ENCODE measurements around the gene SIRT6.
A peak's percentile ranks its signal among the peaks of the same experiment; 100 is the strongest.

DNA sequence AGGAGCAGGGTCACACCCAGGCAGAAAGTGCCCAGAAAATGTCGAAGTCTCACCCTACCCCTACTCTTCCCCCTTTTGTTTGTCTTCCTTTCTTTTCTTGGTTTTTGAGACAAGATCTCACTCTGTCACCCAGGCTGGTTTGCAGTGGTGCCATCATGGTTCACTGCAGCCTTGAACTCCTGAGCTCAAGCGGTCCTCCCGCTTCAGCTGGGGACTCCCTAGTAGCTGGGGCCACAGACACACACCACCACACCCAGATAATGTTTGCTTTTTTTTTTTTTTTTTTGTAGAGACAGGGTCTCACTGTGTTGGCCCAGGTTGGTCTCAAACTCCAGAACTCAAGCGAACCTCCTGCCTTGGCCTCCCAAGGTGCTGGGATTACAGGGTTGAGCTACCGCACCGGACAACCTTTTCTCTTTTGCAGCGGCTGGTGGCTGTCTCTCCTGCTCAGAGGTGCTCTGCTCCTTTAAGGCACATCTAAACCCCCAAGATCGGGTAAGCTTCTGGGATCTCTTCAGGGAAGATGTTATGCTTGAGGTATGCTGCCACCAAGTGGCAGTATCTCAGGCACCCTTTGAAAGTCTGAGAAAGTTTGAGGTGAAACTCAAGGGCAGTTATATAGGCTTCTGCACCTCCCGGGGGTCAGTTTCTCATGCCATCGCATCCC is 24.6 kb upstream of the SIRT6 start:
- TF ChIP-seq CTCF (IDR thresholded peaks at IDR 0.05), result peak; percentile 53
- TF ChIP-seq MAX (IDR thresholded peaks at IDR 0.05; ENCODE audit: low read depth), result no peak
- TF ChIP-seq SMC3 (IDR thresholded peaks at IDR 0.05; ENCODE audit: low read depth, low read length), result no peak
- no peak for TF ChIP-seq MXI1 (IDR thresholded peaks at IDR 0.05; ENCODE audit: low read depth, low read length)
- no peak for TF ChIP-seq POLR2AphosphoS5 (IDR thresholded peaks at IDR 0.05; ENCODE audit: low read depth, low read length)
- TF ChIP-seq, protein P1, sequence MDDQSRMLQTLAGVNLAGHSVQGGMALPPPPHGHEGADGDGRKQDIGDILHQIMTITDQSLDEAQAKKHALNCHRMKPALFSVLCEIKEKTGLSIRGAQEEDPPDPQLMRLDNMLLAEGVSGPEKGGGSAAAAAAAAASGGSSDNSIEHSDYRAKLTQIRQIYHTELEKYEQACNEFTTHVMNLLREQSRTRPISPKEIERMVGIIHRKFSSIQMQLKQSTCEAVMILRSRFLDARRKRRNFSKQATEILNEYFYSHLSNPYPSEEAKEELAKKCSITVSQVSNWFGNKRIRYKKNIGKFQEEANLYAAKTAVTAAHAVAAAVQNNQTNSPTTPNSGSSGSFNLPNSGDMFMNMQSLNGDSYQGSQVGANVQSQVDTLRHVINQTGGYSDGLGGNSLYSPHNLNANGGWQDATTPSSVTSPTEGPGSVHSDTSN (IDR thresholded peaks at IDR 0.05), result no peak
- no peak for TF ChIP-seq EP300 (IDR thresholded peaks at IDR 0.05; ENCODE audit: borderline replicate concordance in 1 of 2, low read depth in 1 of 2, low read length in 1 of 2)
- TF ChIP-seq GATA2 (CRISPR knock-in tag; IDR thresholded peaks at IDR 0.05), result no peak
